ENCODE data around the gene RBPJ. TPM values are rescaled to one million over a fixed set of nuclear protein-coding genes. Genes with fewer than 3 reads are reported as not detected.

Gene RBPJ
- total RNA-seq, 1 donor from 2014 or later: 118 TPM

GRCh38 chr4:26429910-26430309 lies 109.1 kb downstream of the RBPJ start:
- H3K9me3 ChIP-seq: no peaks in the 10 kb centered on the region
- H3K36me3 ChIP-seq: peaks cover 73% of the 10 kb centered on the region
- peaks cover 3% of the 10 kb centered on the region for H3K4me1 ChIP-seq
- intact Hi-C loops (cut with DNase I): no loop called here
- DNase-seq (no peak), ATAC-seq (no peak)
- no peak overlapping the region for H3K27ac ChIP-seq
- no peaks in the 10 kb centered on the region for H3K27me3 ChIP-seq (ENCODE audit: low read depth)
- no peak overlapping the region for H3K4me3 ChIP-seq
- TF ChIP-seq, protein P1, sequence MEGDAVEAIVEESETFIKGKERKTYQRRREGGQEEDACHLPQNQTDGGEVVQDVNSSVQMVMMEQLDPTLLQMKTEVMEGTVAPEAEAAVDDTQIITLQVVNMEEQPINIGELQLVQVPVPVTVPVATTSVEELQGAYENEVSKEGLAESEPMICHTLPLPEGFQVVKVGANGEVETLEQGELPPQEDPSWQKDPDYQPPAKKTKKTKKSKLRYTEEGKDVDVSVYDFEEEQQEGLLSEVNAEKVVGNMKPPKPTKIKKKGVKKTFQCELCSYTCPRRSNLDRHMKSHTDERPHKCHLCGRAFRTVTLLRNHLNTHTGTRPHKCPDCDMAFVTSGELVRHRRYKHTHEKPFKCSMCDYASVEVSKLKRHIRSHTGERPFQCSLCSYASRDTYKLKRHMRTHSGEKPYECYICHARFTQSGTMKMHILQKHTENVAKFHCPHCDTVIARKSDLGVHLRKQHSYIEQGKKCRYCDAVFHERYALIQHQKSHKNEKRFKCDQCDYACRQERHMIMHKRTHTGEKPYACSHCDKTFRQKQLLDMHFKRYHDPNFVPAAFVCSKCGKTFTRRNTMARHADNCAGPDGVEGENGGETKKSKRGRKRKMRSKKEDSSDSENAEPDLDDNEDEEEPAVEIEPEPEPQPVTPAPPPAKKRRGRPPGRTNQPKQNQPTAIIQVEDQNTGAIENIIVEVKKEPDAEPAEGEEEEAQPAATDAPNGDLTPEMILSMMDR (IDR thresholded peaks at IDR 0.05): no peak

GRCh38 chr4:26431461-26432180 lies 110.8 kb downstream of the RBPJ start:
- peaks cover 58% of the 10 kb centered on the region for H3K36me3 ChIP-seq
- TF ChIP-seq, protein P1 (IDR thresholded peaks at IDR 0.05): no peak
- H3K4me3 ChIP-seq: no peak overlapping the region
- ATAC-seq: no peak
- H3K9me3 ChIP-seq: no peaks in the 10 kb centered on the region
- H3K27ac ChIP-seq: no peak overlapping the region
- intact Hi-C loops (cut with DNase I): no loop called here
- H3K4me1 ChIP-seq: peaks cover 3% of the 10 kb centered on the region
- DNase-seq: no peak
- no peaks in the 10 kb centered on the region for H3K27me3 ChIP-seq (ENCODE audit: low read depth)

GRCh38 chr4:26432419-26432818 lies 111.6 kb downstream of the RBPJ start:
- DNase-seq (no peak), ATAC-seq (no peak)
- Histone ChIP-seq H3K9me3 (no peaks in the 10 kb centered on the region), H3K27me3 (ENCODE audit: low read depth) (no peaks in the 10 kb centered on the region), H3K36me3 (peaks cover 62% of the 10 kb centered on the region), H3K4me3 (no peak overlapping the region), H3K4me1 (peaks cover 3% of the 10 kb centered on the region), H3K27ac (no peak overlapping the region)
- TF ChIP-seq, protein P1 (IDR thresholded peaks at IDR 0.05): no peak
- intact Hi-C loops (cut with DNase I): no loop called here

GRCh38 chr4:26433556-26433955 lies 112.7 kb downstream of the RBPJ start:
- ATAC-seq (no peak), DNase-seq (no peak)
- TF ChIP-seq, protein P1 (IDR thresholded peaks at IDR 0.05): no peak
- Histone ChIP-seq H3K9me3 (no peaks in the 10 kb centered on the region), H3K4me3 (no peak overlapping the region), H3K36me3 (peaks cover 60% of the 10 kb centered on the region), H3K27me3 (ENCODE audit: low read depth) (no peaks in the 10 kb centered on the region), H3K4me1 (peaks cover 3% of the 10 kb centered on the region), H3K27ac (no peak overlapping the region)
- intact Hi-C loops (cut with DNase I): no loop called here

DNA sequence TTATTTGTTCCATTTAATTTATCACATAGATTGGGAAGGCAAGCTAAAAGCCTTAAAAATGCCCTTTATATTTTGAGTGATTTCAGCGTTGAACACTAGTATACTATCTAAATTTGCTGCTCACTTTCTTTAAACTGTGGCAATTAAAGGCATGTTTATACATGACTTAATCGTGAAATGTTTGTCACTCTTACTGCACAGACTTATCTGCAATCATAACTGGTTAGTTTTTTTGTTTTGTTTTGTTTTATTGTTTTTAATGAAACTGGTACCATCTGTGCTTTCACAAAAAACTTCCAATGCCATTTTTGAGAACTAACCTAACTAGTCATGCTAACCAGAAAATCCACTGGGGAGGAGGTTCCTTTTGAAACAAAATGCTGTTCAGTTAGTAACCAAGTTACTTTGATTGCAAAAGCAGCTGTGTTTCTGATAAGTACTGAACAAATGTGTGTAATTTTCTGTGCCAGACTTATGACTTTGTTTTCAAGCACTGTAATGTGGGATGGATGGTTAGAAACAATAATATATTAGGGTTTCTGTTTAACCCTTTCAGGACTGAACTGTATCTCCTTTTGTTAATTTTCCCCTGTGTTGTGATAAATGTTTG lies 113.3 kb downstream of the RBPJ start:
- no peak for ATAC-seq
- H3K36me3 ChIP-seq: peaks cover 55% of the 10 kb centered on the region
- H3K27ac ChIP-seq: no peak overlapping the region
- peaks cover 3% of the 10 kb centered on the region for H3K4me1 ChIP-seq
- intact Hi-C loops (cut with DNase I): no loop called here
- H3K9me3 ChIP-seq: no peaks in the 10 kb centered on the region
- H3K4me3 ChIP-seq: no peak overlapping the region
- TF ChIP-seq, protein P1 (IDR thresholded peaks at IDR 0.05): no peak
- DNase-seq: no peak
- H3K27me3 ChIP-seq (ENCODE audit: low read depth): no peaks in the 10 kb centered on the region
